Measurements from ENCODE around the gene NPC1L1. TPM values are rescaled to one million over a fixed set of nuclear protein-coding genes. Genes with fewer than 3 reads are reported as not detected.
A peak's percentile ranks its signal among the peaks of the same experiment; 100 is the strongest.

The NPC1L1 gene
- total RNA-seq, 2 experiments from 2014 or later: not detected

- no peaks in the 10 kb centered on the region for H3K4me1 Mint-ChIP-seq (ENCODE audit: low read depth)
- intact Hi-C loops (cut with micrococcal nuclease): no loop called here
- no peak for DNase-seq
- H3K27ac Mint-ChIP-seq: no peak overlapping the region
- no peaks in the 10 kb centered on the region for H3K36me3 Mint-ChIP-seq (ENCODE audit: low read depth)
- no peak overlapping the region for H3K4me3 Mint-ChIP-seq
- H3K27me3 Mint-ChIP-seq (ENCODE audit: low read depth): no peaks in the 10 kb centered on the region
- H3K9me3 Mint-ChIP-seq: no peaks in the 10 kb centered on the region
- CTCF ChIA-PET: no interaction called here
Measured at GRCh38 chr7:44539669-44540506, 1.2 kb downstream of the NPC1L1 start.

- no peaks in the 10 kb centered on the region for H3K4me1 Mint-ChIP-seq (ENCODE audit: low read depth)
- H3K9me3 Mint-ChIP-seq: no peaks in the 10 kb centered on the region
- H3K4me3 Mint-ChIP-seq: no peak overlapping the region
- no peaks in the 10 kb centered on the region for H3K36me3 Mint-ChIP-seq (ENCODE audit: low read depth)
- H3K27me3 Mint-ChIP-seq (ENCODE audit: low read depth): no peaks in the 10 kb centered on the region
- no peak for DNase-seq
- intact Hi-C loops (cut with micrococcal nuclease): no loop called here
- H3K27ac Mint-ChIP-seq: no peak overlapping the region
- CTCF ChIA-PET: no interaction called here
Measured at GRCh38 chr7:44538798-44539668, 2.1 kb downstream of the NPC1L1 start.

- Mint-ChIP-seq H3K9me3 (no peaks in the 10 kb centered on the region), H3K4me1 (ENCODE audit: low read depth) (no peaks in the 10 kb centered on the region), H3K4me3 (no peak overlapping the region), H3K27me3 (ENCODE audit: low read depth) (no peaks in the 10 kb centered on the region), H3K27ac (no peak overlapping the region), H3K36me3 (ENCODE audit: low read depth) (no peaks in the 10 kb centered on the region)
- CTCF ChIA-PET: interaction anchor here (0.6 kb wide), 2 partner anchors 8 to 74 kb away, joined by 3 read pairs; no protein-coding TSS in a partner anchor
- DNase-seq: no peak
- intact Hi-C loops (cut with micrococcal nuclease): no loop called here
Measured at GRCh38 chr7:44538093-44538797, 2.9 kb downstream of the NPC1L1 start.

GRCh38 chr7:44537442-44537841 is 3.7 kb downstream of the NPC1L1 start:
- Mint-ChIP-seq H3K4me3 (no peak overlapping the region), H3K27ac (no peak overlapping the region), H3K4me1 (ENCODE audit: low read depth) (no peaks in the 10 kb centered on the region), H3K27me3 (ENCODE audit: low read depth) (no peaks in the 10 kb centered on the region), H3K9me3 (no peaks in the 10 kb centered on the region), H3K36me3 (ENCODE audit: low read depth) (no peaks in the 10 kb centered on the region)
- CTCF ChIA-PET: interaction anchor here (0.6 kb wide), 2 partner anchors 9 to 70 kb away, joined by 3 to 4 read pairs; no protein-coding TSS in a partner anchor
- intact Hi-C loops (cut with micrococcal nuclease): no loop called here
- DNase-seq: no peak

GRCh38 chr7:44536090-44536489 is 5.0 kb downstream of the NPC1L1 start:
- CTCF ChIA-PET: interaction anchor here (1.7 to 2.8 kb wide), 3 partner anchors 9 to 188 kb away, joined by 4 to 18 read pairs (median 9); no protein-coding TSS in a partner anchor
- no peak for DNase-seq
- intact Hi-C loops (cut with micrococcal nuclease): no loop called here

GRCh38 chr7:44535348-44536064 is 5.6 kb downstream of the NPC1L1 start:
- Mint-ChIP-seq H3K27ac (no peak overlapping the region), H3K36me3 (ENCODE audit: low read depth) (no peaks in the 10 kb centered on the region)
- intact Hi-C loops (cut with micrococcal nuclease): no loop called here

More at GRCh38 chr7:44536090-44536489, 5.0 kb downstream of the NPC1L1 start:
- Mint-ChIP-seq H3K4me3 (no peak overlapping the region), H3K4me1 (ENCODE audit: low read depth) (no peaks in the 10 kb centered on the region), H3K9me3 (no peaks in the 10 kb centered on the region), H3K27ac (no peak overlapping the region), H3K36me3 (ENCODE audit: low read depth) (no peaks in the 10 kb centered on the region), H3K27me3 (ENCODE audit: low read depth) (no peaks in the 10 kb centered on the region)

GRCh38 chr7:44534501-44534900 is 6.6 kb downstream of the NPC1L1 start:
- H3K4me1 Mint-ChIP-seq (ENCODE audit: low read depth): no peaks in the 10 kb centered on the region
- intact Hi-C loops (cut with micrococcal nuclease): no loop called here
- H3K27me3 Mint-ChIP-seq (ENCODE audit: low read depth): no peaks in the 10 kb centered on the region
- DNase-seq: peak; percentile 57
- CTCF ChIA-PET: interaction anchor here (0.7 to 2.8 kb wide), 14 partner anchors 10 to 422 kb away, joined by 3 to 18 read pairs (median 4); partner anchors contain the start of gene NUDCD3
- H3K27ac Mint-ChIP-seq: no peak overlapping the region
- no peaks in the 10 kb centered on the region for H3K9me3 Mint-ChIP-seq
- H3K4me3 Mint-ChIP-seq: no peak overlapping the region
- H3K36me3 Mint-ChIP-seq (ENCODE audit: low read depth): no peaks in the 10 kb centered on the region

More at GRCh38 chr7:44535348-44536064, 5.6 kb downstream of the NPC1L1 start:
- Mint-ChIP-seq H3K9me3 (no peaks in the 10 kb centered on the region), H3K4me3 (no peak overlapping the region), H3K27me3 (ENCODE audit: low read depth) (no peaks in the 10 kb centered on the region), H3K4me1 (ENCODE audit: low read depth) (no peaks in the 10 kb centered on the region)
- no peak for DNase-seq
- CTCF ChIA-PET: interaction anchor here (0.6 to 2.8 kb wide), 10 partner anchors 9 to 423 kb away, joined by 3 to 18 read pairs (median 4); no protein-coding TSS in a partner anchor

- DNase-seq: no peak
- intact Hi-C loops (cut with micrococcal nuclease): no loop called here
- CTCF ChIA-PET: interaction anchor here (0.8 to 2.8 kb wide), 12 partner anchors 11 to 289 kb away, joined by 3 to 18 read pairs (median 4); partner anchors contain the start of gene NUDCD3
- Mint-ChIP-seq H3K27ac (no peak overlapping the region), H3K4me1 (ENCODE audit: low read depth) (no peaks in the 10 kb centered on the region), H3K36me3 (ENCODE audit: low read depth) (no peaks in the 10 kb centered on the region), H3K4me3 (no peak overlapping the region), H3K9me3 (no peaks in the 10 kb centered on the region), H3K27me3 (ENCODE audit: low read depth) (no peaks in the 10 kb centered on the region)
Measured at GRCh38 chr7:44534087-44534486, 7.0 kb downstream of the NPC1L1 start.

- Mint-ChIP-seq H3K9me3 (no peaks in the 10 kb centered on the region), H3K4me3 (no peak overlapping the region), H3K27me3 (ENCODE audit: low read depth) (no peaks in the 10 kb centered on the region), H3K4me1 (ENCODE audit: low read depth) (no peaks in the 10 kb centered on the region), H3K27ac (no peak overlapping the region), H3K36me3 (ENCODE audit: low read depth) (no peaks in the 10 kb centered on the region)
- intact Hi-C loops (cut with micrococcal nuclease): no loop called here
- CTCF ChIA-PET: interaction anchor here (0.8 to 2.7 kb wide), 7 partner anchors 11 to 289 kb away, joined by 3 to 9 read pairs (median 3); no protein-coding TSS in a partner anchor
- no peak for DNase-seq
Measured at GRCh38 chr7:44533301-44534055, 7.7 kb downstream of the NPC1L1 start.

- Mint-ChIP-seq H3K36me3 (ENCODE audit: low read depth) (no peaks in the 10 kb centered on the region), H3K4me1 (ENCODE audit: low read depth) (no peaks in the 10 kb centered on the region), H3K9me3 (peaks cover 4% of the 10 kb centered on the region), H3K4me3 (no peak overlapping the region), H3K27ac (no peak overlapping the region), H3K27me3 (ENCODE audit: low read depth) (no peaks in the 10 kb centered on the region)
- CTCF ChIA-PET: no interaction called here
- intact Hi-C loops (cut with micrococcal nuclease): no loop called here
- DNase-seq: no peak
Measured at GRCh38 chr7:44531421-44532380, 9.4 kb downstream of the NPC1L1 start.

All from activated naive CD4-positive, alpha-beta T cell treated with anti-CD3 and anti-CD28 coated beads for 36 hours (primary cell).